Right forelimb (tissue), 1 donor: ENCODE measurements around the gene TDRD9.

ENCODE experiments used
- DNase-seq: peaks from one replicate; pipeline ENCODE4 v3.0.0-alpha.2; 2018

The TDRD9 gene

DNA sequence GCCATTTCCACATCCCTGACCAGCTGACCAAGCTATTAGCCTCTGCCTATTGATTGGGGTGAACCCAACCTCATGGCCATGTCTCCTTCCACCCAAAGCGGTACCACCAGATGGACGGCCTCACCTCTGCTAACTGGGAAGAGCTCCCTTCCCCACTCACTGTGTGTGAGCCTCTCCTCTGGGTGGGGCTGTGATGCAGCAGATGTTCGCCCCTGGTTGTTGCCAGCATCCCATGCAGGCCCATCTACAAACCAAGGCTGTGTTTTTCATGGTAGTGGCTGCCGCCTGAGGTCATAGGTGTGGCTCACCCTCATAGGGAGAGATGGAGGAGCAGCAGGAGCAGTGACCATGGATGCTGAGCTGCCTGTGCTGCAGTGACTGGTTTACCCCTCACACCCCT, 61.7 kb downstream of the TDRD9 start:
- DNase-seq: no peak

DNA sequence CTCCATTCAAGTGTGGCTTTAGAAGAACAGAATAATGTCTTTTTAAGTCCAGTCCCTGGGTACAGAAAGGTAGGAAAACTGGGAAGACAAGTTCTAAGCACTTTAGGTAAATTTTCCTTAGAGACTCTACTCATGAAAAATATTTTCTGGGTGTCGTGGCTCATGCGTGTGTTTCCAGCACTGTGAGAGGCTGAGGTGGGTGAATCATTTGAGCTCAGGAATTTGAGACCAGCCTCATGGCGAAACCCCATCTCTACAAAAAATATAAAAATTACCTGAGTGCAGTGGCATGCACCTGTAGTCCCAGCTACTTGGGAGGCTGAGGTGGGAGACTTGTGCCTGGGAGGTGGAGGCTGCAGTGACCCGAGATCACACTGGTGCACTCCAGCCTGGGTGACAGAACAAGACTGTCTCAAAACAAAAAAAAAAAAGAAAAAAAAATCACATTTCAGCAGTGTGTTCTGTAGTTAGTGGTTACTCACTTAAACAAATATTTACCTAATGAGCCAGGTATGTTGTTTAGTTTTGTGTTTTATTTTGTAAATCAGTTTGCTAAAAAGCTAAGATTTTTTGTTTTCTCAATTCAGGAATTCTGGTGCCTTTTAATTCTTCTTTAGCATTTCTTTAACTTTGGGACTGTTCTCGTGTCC, 66.4 kb downstream of the TDRD9 start:
- DNase-seq: no peak

- DNase-seq: no peak
Observed at GRCh38 chr14:103995876-103996275, 67.6 kb downstream of the TDRD9 start.

DNA sequence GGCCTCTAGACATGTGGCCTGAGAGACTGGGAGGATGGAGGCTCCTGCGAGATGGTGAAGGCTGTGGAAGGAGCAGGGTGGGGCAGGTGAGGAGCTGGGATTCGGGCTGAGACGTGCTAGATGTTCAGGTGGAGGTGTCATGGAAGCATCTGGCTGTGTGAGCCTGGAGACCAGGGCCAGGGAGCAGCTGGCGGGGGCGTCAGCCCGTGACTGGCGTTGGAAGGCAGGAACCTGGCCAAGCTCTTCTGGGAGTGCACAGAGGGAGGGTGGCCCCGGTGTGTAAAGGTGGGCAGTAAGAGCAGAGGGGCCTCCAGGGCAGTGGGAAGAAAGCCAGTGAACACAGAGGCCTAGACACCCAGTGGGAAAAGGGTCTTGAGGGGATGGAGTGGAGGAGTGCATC, 69.1 kb downstream of the TDRD9 start:
- no peak for DNase-seq

GRCh38 chr14:103998027-103998426, 69.8 kb downstream of the TDRD9 start:
- no peak for DNase-seq

- no peak for DNase-seq
Observed at GRCh38 chr14:103999795-104000440, 71.7 kb downstream of the TDRD9 start.

DNA sequence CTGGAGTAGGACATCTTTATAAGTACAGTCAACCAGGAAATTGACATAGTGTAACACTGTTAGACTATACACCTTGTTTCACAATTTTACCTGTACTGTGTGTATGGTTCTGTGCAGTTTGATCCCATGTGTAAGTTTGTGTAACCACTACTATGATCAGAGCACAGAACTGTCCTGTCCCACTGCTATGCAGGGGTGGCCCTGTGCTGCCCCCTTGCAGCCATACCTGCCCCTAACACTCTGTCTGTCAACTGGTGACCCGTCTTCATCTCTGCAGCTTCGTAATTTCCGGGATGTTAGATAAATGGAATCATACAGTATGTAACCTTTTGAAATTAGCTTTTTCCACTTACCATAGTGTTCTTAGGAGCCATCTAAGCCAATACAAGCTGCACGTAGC, 72.7 kb downstream of the TDRD9 start:
- DNase-seq: no peak

- no peak for DNase-seq
Observed at GRCh38 chr14:104003616-104004015, 75.4 kb downstream of the TDRD9 start.

- no peak for DNase-seq
Observed at GRCh38 chr14:104004849-104005248, 76.6 kb downstream of the TDRD9 start.

DNA sequence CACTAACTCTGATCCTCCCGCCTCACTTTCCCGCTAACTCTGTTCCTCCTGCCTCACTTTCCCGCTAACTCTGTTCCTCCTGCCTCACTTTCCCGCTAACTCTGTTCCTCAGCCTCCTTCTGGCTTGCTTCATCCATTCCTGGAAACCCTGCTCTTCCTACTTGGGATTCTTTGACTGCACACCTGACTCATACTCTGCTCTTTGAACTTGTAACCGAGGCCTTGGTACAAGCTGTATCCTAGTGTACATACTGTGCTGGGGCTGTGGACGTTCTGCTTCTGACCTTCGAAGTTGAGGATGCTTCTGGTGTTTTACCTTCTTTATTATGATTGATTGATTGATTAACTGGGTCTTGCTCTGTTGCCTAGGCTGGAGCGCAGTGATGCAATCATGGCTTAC, 77.2 kb downstream of the TDRD9 start:
- DNase-seq: no peak

DNA sequence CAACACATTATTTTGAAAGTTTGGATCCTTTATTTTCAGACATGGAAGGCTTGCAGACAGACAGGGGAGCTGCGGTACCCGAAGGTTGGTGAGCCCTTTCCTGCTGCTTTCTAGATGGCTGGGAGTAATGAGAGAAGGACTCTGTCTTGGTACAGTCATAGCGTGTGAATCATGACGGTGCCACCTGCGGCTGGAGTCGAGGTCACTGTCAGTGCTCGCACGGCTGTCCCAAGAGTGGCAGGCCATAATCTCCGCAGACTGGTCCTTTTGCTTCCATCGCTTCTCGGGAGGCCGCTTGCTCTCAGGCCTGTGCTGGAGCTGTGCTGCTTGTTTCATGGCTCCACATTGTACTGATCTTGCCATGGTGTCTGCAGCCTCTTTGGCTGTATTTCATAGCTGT, 78.9 kb downstream of the TDRD9 start:
- no peak for DNase-seq

DNA sequence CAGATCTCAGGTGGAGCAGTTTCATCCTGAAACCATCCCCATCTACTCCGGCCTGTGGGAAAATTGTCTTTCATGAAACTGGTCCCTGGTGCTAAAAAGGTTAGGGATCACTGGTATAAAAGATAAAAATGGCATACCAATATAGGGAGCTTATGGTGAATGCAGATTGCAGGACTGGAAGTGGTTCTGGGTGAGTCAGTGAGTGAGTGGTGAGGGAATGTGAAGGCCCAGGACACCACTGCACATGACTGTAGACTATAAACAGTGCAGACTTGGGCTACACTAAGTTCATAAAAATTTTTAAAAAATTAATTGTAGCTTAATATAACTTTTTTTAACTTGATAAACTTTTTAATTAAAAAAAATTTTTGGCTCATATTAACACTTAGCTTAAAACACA, 81.0 kb downstream of the TDRD9 start:
- no peak for DNase-seq

DNA sequence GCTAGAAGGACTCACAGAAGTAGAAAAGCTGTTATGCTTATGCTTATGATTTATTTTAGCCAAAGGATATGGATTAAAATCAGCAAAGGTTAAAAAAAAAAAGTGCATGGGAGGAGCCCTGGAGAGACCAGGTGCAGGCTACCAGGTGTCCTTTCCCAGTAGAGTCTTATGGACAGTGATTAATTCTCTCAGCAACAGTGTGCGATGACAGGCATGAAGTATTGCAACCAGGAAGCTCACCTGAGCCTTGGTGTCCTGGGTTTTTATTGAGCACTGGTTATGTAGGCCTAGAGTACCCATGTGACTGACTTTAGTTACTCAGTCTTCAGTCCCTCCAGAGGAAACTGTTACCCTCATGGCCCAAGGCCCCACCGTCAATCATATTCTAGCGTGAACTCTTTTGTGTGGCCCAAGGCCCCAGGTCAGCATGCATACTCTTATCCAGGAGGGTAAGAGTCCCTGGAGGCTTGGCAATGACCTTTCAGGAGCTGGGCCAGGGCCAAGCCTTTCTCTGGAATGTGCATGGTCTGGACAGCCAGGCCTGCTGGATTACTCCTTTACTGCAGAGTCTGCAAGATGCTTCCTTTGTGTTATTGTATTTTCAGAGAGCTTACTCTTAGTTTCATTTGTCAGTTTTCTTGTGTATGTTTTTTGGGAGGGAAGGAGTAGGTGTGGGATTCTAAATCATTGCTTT, 83.7 kb downstream of the TDRD9 start:
- DNase-seq: no peak

- no peak for DNase-seq
Observed at GRCh38 chr14:104014764-104015163, 86.5 kb downstream of the TDRD9 start.

DNA sequence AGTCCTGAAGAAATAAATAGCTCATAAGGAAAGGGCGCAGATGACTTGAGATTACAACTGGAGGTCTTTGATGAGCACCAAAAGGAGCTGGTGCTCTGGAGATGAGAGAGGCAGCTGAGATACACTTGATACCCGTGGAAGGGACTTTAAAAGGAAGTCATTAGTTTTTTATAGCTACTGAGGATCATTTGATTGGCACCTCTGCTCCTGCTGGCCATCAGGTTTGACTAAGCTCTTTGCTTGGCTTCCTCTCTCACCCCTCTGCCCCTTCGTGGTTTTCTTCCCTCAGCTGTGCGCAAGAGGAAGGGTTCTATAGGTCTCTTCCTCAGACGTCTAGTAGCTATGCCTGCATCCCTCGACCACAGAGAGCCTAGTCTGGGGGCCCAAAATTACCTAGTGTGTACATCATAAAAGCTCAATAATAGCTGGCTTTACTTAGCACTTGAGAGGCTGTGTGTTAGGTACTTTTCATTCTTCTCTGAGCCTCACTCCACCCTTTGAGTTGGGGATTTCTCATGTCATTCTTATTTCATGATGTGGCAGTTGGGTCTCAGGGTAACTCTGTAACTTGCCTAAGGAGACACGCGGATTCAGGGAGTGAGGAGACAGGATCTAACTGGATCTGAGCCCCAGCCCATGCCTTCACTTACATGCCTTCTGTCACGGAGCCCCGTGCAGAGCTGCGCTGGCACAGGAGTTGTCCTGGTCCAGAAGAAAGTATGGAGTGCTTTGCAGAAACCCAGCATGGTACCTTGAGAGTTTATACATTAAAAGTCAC, 88.8 kb downstream of the TDRD9 start:
- no peak for DNase-seq

GRCh38 chr14:104019029-104019428, 90.8 kb downstream of the TDRD9 start:
- no peak for DNase-seq

- DNase-seq: no peak
Observed at GRCh38 chr14:104019806-104020205, 91.5 kb downstream of the TDRD9 start.

GRCh38 chr14:104020471-104020870, 92.2 kb downstream of the TDRD9 start:
- DNase-seq: no peak

- DNase-seq: no peak
Observed at GRCh38 chr14:104023325-104024055, 95.2 kb downstream of the TDRD9 start.

GRCh38 chr14:104025534-104025933, 97.3 kb downstream of the TDRD9 start:
- no peak for DNase-seq

DNA sequence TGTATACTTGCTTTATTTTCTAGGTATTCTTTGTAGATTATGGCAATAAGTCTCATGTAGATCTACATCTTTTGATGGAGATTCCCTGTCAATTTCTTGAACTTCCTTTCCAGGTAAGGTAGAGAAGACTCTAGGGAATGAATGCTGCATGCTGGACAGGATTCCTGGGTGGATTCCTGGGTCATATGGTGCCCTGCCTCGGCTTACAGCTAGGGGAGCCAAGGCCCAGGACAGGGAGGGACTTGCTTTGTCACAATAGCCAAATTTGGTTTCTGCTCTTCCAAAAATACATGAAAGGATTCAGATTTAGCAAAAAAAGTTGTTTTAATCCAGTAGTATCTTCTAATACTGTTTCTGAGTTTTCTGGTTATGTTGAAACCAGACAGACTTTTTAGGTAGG, 97.8 kb downstream of the TDRD9 start:
- no peak for DNase-seq

DNA sequence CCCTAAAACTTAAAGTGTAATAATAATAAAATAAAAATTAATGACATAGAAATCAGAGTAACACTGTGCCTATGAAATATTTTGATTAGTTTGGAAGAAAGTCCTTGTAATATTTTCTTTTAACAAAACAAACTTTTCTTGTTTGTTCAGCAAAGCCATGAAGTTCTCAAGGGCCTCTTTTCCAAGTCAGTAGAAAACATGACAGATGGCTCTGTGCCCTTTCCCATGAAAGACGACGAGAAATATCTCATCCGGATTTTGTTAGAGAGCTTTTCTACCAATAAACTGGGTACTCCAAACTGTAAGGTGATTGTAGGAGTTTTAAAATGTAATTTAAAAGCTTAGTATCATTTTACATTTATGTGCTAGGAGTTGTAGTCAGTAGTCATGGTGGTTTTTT, 102.7 kb downstream of the TDRD9 start:
- no peak for DNase-seq

- no peak for DNase-seq
Observed at GRCh38 chr14:104031384-104031783, 103.1 kb downstream of the TDRD9 start.
